NCI-H1092 (cell line): ENCODE results near the gene MMAA.
"Not testable (repeated sequence)": the region's sequence is repeated elsewhere in the genome, so short reads cannot be mapped to it uniquely, and the experiment has no call there.

Source experiments
- DNase-seq: peaks from one replicate; lab custom pipeline; 2025; lab: John Stamatoyannopoulos, UW

Gene MMAA

GRCh38 chr4:145635117-145635516 is 15.9 kb downstream of the MMAA start:
- no peak for DNase-seq

GRCh38 chr4:145635630-145636029 is 16.4 kb downstream of the MMAA start:
- no peak for DNase-seq

- no peak for DNase-seq
Observed at GRCh38 chr4:145639186-145639698, 20.1 kb downstream of the MMAA start.

- not testable (repeated sequence) for DNase-seq
Observed at GRCh38 chr4:145640236-145640635, 21.1 kb downstream of the MMAA start.

- DNase-seq, result no peak
Observed at GRCh38 chr4:145643295-145643694, 24.1 kb downstream of the MMAA start.

GRCh38 chr4:145644699-145645098 is 25.5 kb downstream of the MMAA start:
- DNase-seq, result no peak

- no peak for DNase-seq
Observed at GRCh38 chr4:145656156-145656555, 37.0 kb downstream of the MMAA start.

- DNase-seq, result no peak
Observed at GRCh38 chr4:145660064-145660463, 40.9 kb downstream of the MMAA start.

GRCh38 chr4:145663194-145663593 is 44.0 kb downstream of the MMAA start:
- no peak for DNase-seq

- no peak for DNase-seq
Observed at GRCh38 chr4:145665773-145666172, 46.6 kb downstream of the MMAA start.

GRCh38 chr4:145670422-145670821 is 51.2 kb downstream of the MMAA start:
- no peak for DNase-seq

- peak; percentile 77 for DNase-seq
Observed at GRCh38 chr4:145679520-145679919, 60.3 kb downstream of the MMAA start.

GRCh38 chr4:145679991-145680455 is 60.8 kb downstream of the MMAA start, which contains the start of gene C4orf51:
TSS of gene C4orf51 (plus strand) at chr4:145680146. CDS start at chr4:145680204, 58 bp downstream.
- no peak for DNase-seq

GRCh38 chr4:145680902-145681301 is 61.7 kb downstream of the MMAA start:
- no peak for DNase-seq

- DNase-seq, result no peak
Observed at GRCh38 chr4:145681518-145681917, 62.3 kb downstream of the MMAA start.

- no peak for DNase-seq
Observed at GRCh38 chr4:145681956-145682355, 62.8 kb downstream of the MMAA start.

GRCh38 chr4:145686991-145687390 is 67.8 kb downstream of the MMAA start:
- no peak for DNase-seq

- no peak for DNase-seq
Observed at GRCh38 chr4:145690610-145691009, 71.4 kb downstream of the MMAA start.

GRCh38 chr4:145691416-145691815 is 72.2 kb downstream of the MMAA start:
- not testable (repeated sequence) for DNase-seq

- no peak for DNase-seq
Observed at GRCh38 chr4:145694929-145695328, 75.7 kb downstream of the MMAA start.

GRCh38 chr4:145697332-145697731 is 78.1 kb downstream of the MMAA start:
- DNase-seq, result no peak

- no peak for DNase-seq
Observed at GRCh38 chr4:145698507-145698906, 79.3 kb downstream of the MMAA start.

GRCh38 chr4:145703850-145704497 is 84.8 kb downstream of the MMAA start:
- no peak for DNase-seq

- DNase-seq, result peak; percentile 35
Observed at GRCh38 chr4:145709336-145709735, 90.2 kb downstream of the MMAA start.
